H1 (cell line): ENCODE data around the gene VNN1. TPM values are rescaled to one million over a fixed set of nuclear protein-coding genes. Genes with fewer than 3 reads are reported as not detected.

ENCODE experiments used
- CTCF ChIA-PET: fragments of 300-600 bp; sonication (Branson Sonifier 250); formaldehyde crosslinking; loops from one replicate; lab custom pipeline; 2021; ENCODE audit not compliant: partially characterized antibody; lab: Charles Lee
- POLR2A ChIA-PET: fragments of 300-600 bp; sonication (Branson Sonifier 250); formaldehyde crosslinking; loops from one replicate; lab custom pipeline; 2021; ENCODE audit warnings: inconsistent platforms; ENCODE audit not compliant: partially characterized antibody; lab: Charles Lee
- DNase-seq, 2 experiments: peaks; one replicate each; pipeline versions ENCODE4 v3.0.0 to v3.0.0-alpha.2; 2010 to 2022; ENCODE audit warnings: low spot score in 2 of 2, low read depth in 1 of 2, mixed read lengths in 1 of 2
- FAIRE-seq: peaks from 2 replicates; lab custom pipeline; 2011; peaks lifted over from hg19 to GRCh38; lab: Jason Lieb, UNC
- H2AFZ ChIP-seq: 2 replicates; pipeline ENCODE4 v1.8.1; 2012; ENCODE audit warnings: low read length, inconsistent platforms
- H2AK5ac ChIP-seq: 2 replicates; pipeline ENCODE4 v1.6.1; 2013; ENCODE audit warnings: low read depth, low read length
- H2BK120ac ChIP-seq: replicated peaks from 2 replicates; pipeline ENCODE3; 2013; ENCODE audit warnings: low read depth, low read length, inconsistent platforms
- H2BK12ac ChIP-seq: 2 replicates; pipeline ENCODE4 v1.6.1; 2013; ENCODE audit warnings: low read depth, low read length
- H2BK15ac ChIP-seq: 2 replicates; pipeline ENCODE4 v1.6.1; 2013; ENCODE audit warnings: low read length
- H2BK20ac ChIP-seq: 2 replicates; pipeline ENCODE4 v1.6.1; 2013; ENCODE audit warnings: low read length
- H2BK5ac ChIP-seq: 2 replicates; pipeline ENCODE4 v1.6.1; 2013; ENCODE audit warnings: low read depth, low read length
- H3K14ac ChIP-seq: 2 replicates; pipeline ENCODE4 v1.6.1; 2013; ENCODE audit warnings: inconsistent platforms; ENCODE audit not compliant: insufficient read length
- H3K18ac ChIP-seq: 2 replicates; pipeline ENCODE4 v1.6.1; 2013; ENCODE audit warnings: low read length; ENCODE audit errors: extremely low read depth
- H3K23ac ChIP-seq: 2 replicates; pipeline ENCODE4 v1.6.1; 2013; ENCODE audit warnings: inconsistent platforms; ENCODE audit not compliant: insufficient read length
- H3K23me2 ChIP-seq: 2 replicates; pipeline ENCODE4 v1.6.1; 2013; ENCODE audit warnings: low read depth, low read length
- H3K27ac ChIP-seq: 2 replicates; pipeline ENCODE4 v1.6.1; 2011; ENCODE audit warnings: low read depth, low read length, inconsistent platforms
- H3K27me3 ChIP-seq, 4 experiments: replicated peaks in 1 of 4; 1 replicate in 1 of 4; 2 replicates in 3 of 4; pipeline versions ENCODE4 v1.6.1 to v1.8.1; 2011 to 2013; ENCODE audit warnings: low read length in 3 of 4, mild to moderate bottlenecking in 3 of 4, inconsistent platforms in 2 of 4, mixed read lengths in 2 of 4, moderate library complexity in 1 of 4; ENCODE audit not compliant: control insufficient read depth in 3 of 4, insufficient read depth in 3 of 4; ENCODE audit errors: extremely low read depth in 1 of 4
- H3K36me3 ChIP-seq, 4 experiments: 2 replicates each; pipeline versions ENCODE4 v1.6.1 to v1.8.1; 2011 to 2013; ENCODE audit warnings: mild to moderate bottlenecking in 4 of 4, low read length in 3 of 4, moderate library complexity in 2 of 4, control low read depth in 1 of 4, inconsistent platforms in 1 of 4; ENCODE audit not compliant: insufficient read depth in 4 of 4, control insufficient read depth in 2 of 4
- H3K4ac ChIP-seq: replicated peaks from 2 replicates; pipeline ENCODE3; 2013; ENCODE audit warnings: low read length, low read depth, mixed read lengths, inconsistent platforms; ENCODE audit not compliant: insufficient read length
- H3K4me1 ChIP-seq, 4 experiments: replicated peaks in 1 of 4; 1 replicate in 1 of 4; 2 replicates in 3 of 4; pipeline versions ENCODE4 v1.6.1 to v1.8.1; 2011 to 2013; ENCODE audit warnings: low read length in 3 of 4, inconsistent platforms in 2 of 4, mixed read lengths in 1 of 4; ENCODE audit not compliant: insufficient read depth in 4 of 4, control insufficient read depth in 3 of 4
- H3K4me2 ChIP-seq, 2 experiments: 2 replicates each; pipeline versions ENCODE4 v1.6.1 to v1.8.1; 2011 to 2013; ENCODE audit warnings: low read depth in 2 of 2, low read length in 2 of 2, control low read depth in 1 of 2, inconsistent platforms in 1 of 2, mild to moderate bottlenecking in 1 of 2; ENCODE audit not compliant: insufficient read depth in 1 of 2
- H3K4me3 ChIP-seq, 4 experiments: fragments of 200-600, 300-600 bp in 1 of 4; sonication (generic), shearing (Covaris generic), sonication (Bioruptor Twin) in 1 of 4; 2 replicates each; pipeline versions ENCODE4 v1.5.1 to v1.8.1; 2011 to 2016; ENCODE audit warnings: low read length in 4 of 4, low read depth in 3 of 4, control low read depth in 2 of 4, inconsistent platforms in 2 of 4, mild to moderate bottlenecking in 2 of 4, mixed read lengths in 1 of 4, moderate library complexity in 1 of 4; ENCODE audit not compliant: insufficient read depth in 2 of 4; ENCODE audit errors: extremely low read depth in 1 of 4
- H3K56ac ChIP-seq: replicated peaks from 2 replicates; pipeline ENCODE3; 2013; ENCODE audit warnings: low read depth, mild to moderate bottlenecking, mixed read lengths, low read length, inconsistent platforms; ENCODE audit not compliant: insufficient read length
- H3K79me1 ChIP-seq: 2 replicates; pipeline ENCODE4 v1.6.1; 2013; ENCODE audit warnings: low read depth, low read length, control low read depth
- H3K79me2 ChIP-seq, 2 experiments: 2 replicates each; pipeline versions ENCODE4 v1.6.1 to v1.8.1; 2012 to 2013; ENCODE audit warnings: low read length in 2 of 2, mild to moderate bottlenecking in 2 of 2, inconsistent platforms in 1 of 2; ENCODE audit not compliant: insufficient read depth in 2 of 2, control insufficient read depth in 1 of 2
- H3K9ac ChIP-seq, 4 experiments: replicated peaks in 1 of 4; 1 replicate in 1 of 4; 2 replicates in 3 of 4; pipeline versions ENCODE4 v1.6.1 to v1.8.1; 2011 to 2013; ENCODE audit warnings: low read depth in 3 of 4, low read length in 3 of 4, control low read depth in 2 of 4, mild to moderate bottlenecking in 2 of 4, moderate library complexity in 2 of 4, inconsistent platforms in 1 of 4; ENCODE audit errors: extremely low read depth in 1 of 4
- H3K9me3 ChIP-seq, 2 experiments: 2 replicates each; pipeline versions ENCODE4 v1.6.1 to v1.8.1; 2012 to 2013; ENCODE audit warnings: mild to moderate bottlenecking in 2 of 2, moderate library complexity in 2 of 2, control low read depth in 1 of 2, inconsistent platforms in 1 of 2, low read depth in 1 of 2, low read length in 1 of 2, mixed read lengths in 1 of 2; ENCODE audit not compliant: insufficient read depth in 2 of 2
- H4K20me1 ChIP-seq, 2 experiments: replicated peaks in 1 of 2; 2 replicates each; pipeline versions ENCODE3 to v1.8.1; 2011 to 2013; ENCODE audit warnings: inconsistent platforms in 2 of 2, low read length in 2 of 2, mild to moderate bottlenecking in 1 of 2; ENCODE audit not compliant: insufficient read depth in 2 of 2, control insufficient read depth in 1 of 2
- H4K5ac ChIP-seq: 2 replicates; pipeline ENCODE4 v1.6.1; 2013; ENCODE audit warnings: low read length, low read depth, mixed read lengths, inconsistent platforms; ENCODE audit not compliant: insufficient read length
- H4K8ac ChIP-seq: 2 replicates; pipeline ENCODE4 v1.8.0; 2013; ENCODE audit warnings: mild to moderate bottlenecking, moderate library complexity, low read length, inconsistent platforms; ENCODE audit not compliant: insufficient read depth; ENCODE audit errors: extremely low read depth
- H4K91ac ChIP-seq: replicated peaks from 2 replicates; pipeline ENCODE3; 2013; ENCODE audit warnings: low read length, mixed read lengths, inconsistent platforms; ENCODE audit not compliant: insufficient read length
- ASH2L ChIP-seq: fragments of 200-600, 300-600 bp; sonication (generic); IDR thresholded peaks from one replicate; pipeline ENCODE4 v1.7.1; 2017; ENCODE audit warnings: low read length
- CHD1 ChIP-seq: IDR thresholded peaks from 2 replicates; pipeline ENCODE4 v1.6.1; 2012; ENCODE audit warnings: low read depth, low read length, improper control_type of control experiment
- CTBP2 ChIP-seq: IDR thresholded peaks from 2 replicates; pipeline ENCODE4 v1.7.0; 2011; ENCODE audit warnings: borderline replicate concordance, mild to moderate bottlenecking, moderate library complexity, mixed read lengths, low read length; ENCODE audit not compliant: insufficient read depth, insufficient read length
- E2F6 ChIP-seq: IDR thresholded peaks from 2 replicates; pipeline ENCODE4 v1.6.1; 2012; ENCODE audit warnings: inconsistent platforms
- EP300 ChIP-seq, 2 experiments: IDR thresholded peaks; 1 replicate in 1 of 2; 2 replicates in 1 of 2; pipeline ENCODE4 v1.6.1; 2011 to 2012; ENCODE audit warnings: low read depth in 2 of 2, low read length in 2 of 2, mild to moderate bottlenecking in 2 of 2, borderline replicate concordance in 1 of 2, inconsistent platforms in 1 of 2, moderate library complexity in 1 of 2
- KDM1A ChIP-seq: fragments of 200-600, 300-600 bp; sonication (generic); IDR thresholded peaks from 2 replicates; pipeline ENCODE4 v1.7.1; 2016; ENCODE audit warnings: mild to moderate bottlenecking, low read length, borderline replicate concordance
- POLR2AphosphoS5 ChIP-seq: IDR thresholded peaks from 2 replicates; pipeline ENCODE4 v1.6.1; 2011; ENCODE audit warnings: low read depth, low read length
- POU5F1 ChIP-seq: IDR thresholded peaks from 2 replicates; pipeline ENCODE4 v1.6.1; 2011; ENCODE audit warnings: low read depth, mild to moderate bottlenecking, low read length, moderate library complexity
- SIRT6 ChIP-seq: IDR thresholded peaks from one replicate; pipeline ENCODE4 v1.7.1; 2012; ENCODE audit warnings: low read length, inconsistent platforms
- SIX5 ChIP-seq: IDR thresholded peaks from 2 replicates; pipeline ENCODE4 v1.6.1; 2011; ENCODE audit warnings: mild to moderate bottlenecking, low read depth, low read length
- TCF12 ChIP-seq: IDR thresholded peaks from 2 replicates; pipeline ENCODE4 v1.6.1; 2011; ENCODE audit warnings: low read depth, mild to moderate bottlenecking, low read length
- WGBS, 2 experiments: shearing (Covaris generic) in 1 of 2; methylation state at CpG; one replicate each; pipeline versions ENCODE4 v1.1.6 to v1.1.7; 2013 to 2015; ENCODE audit warnings: low lambda C conversion rate in 2 of 2, mixed read lengths in 2 of 2, inconsistent platforms in 1 of 2, low coverage in 1 of 2, missing lambda C conversion rate in 1 of 2; ENCODE audit not compliant: insufficient replicate concordance in 2 of 2, insufficient coverage in 1 of 2, insufficient read length in 1 of 2; ENCODE audit errors: extremely low coverage in 1 of 2, missing lambda C conversion rate in 1 of 2; 5-methylcytosine and 5-hydroxymethylcytosine counted together
- polyA plus RNA-seq, 7 experiments: library from polyadenylated mRNA; depleted of rRNA in 3 of 7; stranded (reverse) in 5 of 7; unstranded in 2 of 7; fragments of >200 nt in 5 of 7; fragments of 200-250 nt in 2 of 7; gene quantifications; 1 replicate in 5 of 7; 2 replicates in 1 of 7; 4 replicates in 1 of 7; pipeline versions ENCODE4 v1.2.1 to v1.2.3, GENCODE V29; 2011 to 2013; ENCODE audit warnings: missing spikeins in 2 of 7, mixed read lengths in 2 of 7
- total RNA-seq: library from RNA; stranded (reverse); fragmentation: NEBNext Ultra II Directional; extraction: Animal tissue kit (Norgen Biotek cat#: 25700); gene quantifications from 2 replicates; pipeline ENCODE4 v1.2.1, GENCODE V29; 2021
- TF ChIP-seq, protein P1 (sequence below), 3 experiments: IDR thresholded peaks; 1 replicate in 2 of 3; 2 replicates in 1 of 3; pipeline versions ENCODE4 v1.5.1 to v1.6.1; 2011; ENCODE audit warnings: low read length in 3 of 3, mild to moderate bottlenecking in 3 of 3, inconsistent platforms in 2 of 3, low read depth in 1 of 3, moderate library complexity in 1 of 3; ENCODE audit not compliant: insufficient read depth in 1 of 3; ENCODE audit errors: control extremely low read depth in 1 of 3

VNN1 gene
- total and polyA plus RNA-seq, 2 of the 8 experiments (the other 6 are each of a cell fraction or from before 2014, with no cell fraction given) = not detected

GRCh38 chr6:132643547-132643946, 70.3 kb downstream of the VNN1 start:
- Histone ChIP-seq H2BK120ac (no peak overlapping the region), H4K8ac (no peak overlapping the region), H2BK12ac (no peak overlapping the region), H3K27ac (no peak overlapping the region), H3K23me2 (no peaks in the 10 kb centered on the region), H4K5ac (no peak overlapping the region), H3K4me3 (no peak overlapping the region), H3K79me2 (no peaks in the 10 kb centered on the region), H3K18ac (no peak overlapping the region), H4K20me1 (no peaks in the 10 kb centered on the region), H4K91ac (no peak overlapping the region), H3K4ac (no peak overlapping the region), H3K79me1 (no peaks in the 10 kb centered on the region), H3K4me2 (no peak overlapping the region), H3K4me1 (no peaks in the 10 kb centered on the region), H3K14ac (no peak overlapping the region), H3K9ac (no peak overlapping the region), H2BK15ac (no peak overlapping the region), H2BK5ac (no peak overlapping the region), H2AK5ac (no peak overlapping the region), H3K27me3 (no peaks in the 10 kb centered on the region), H2AFZ (no peak overlapping the region), H3K56ac (no peak overlapping the region), H3K36me3 (no peaks in the 10 kb centered on the region), H3K23ac (no peak overlapping the region), H3K9me3 (no peaks in the 10 kb centered on the region), H2BK20ac (no peak overlapping the region)
- CTCF ChIA-PET = interaction anchor here (1.5 kb wide), 1 partner anchor 72 kb away, joined by 3 read pairs; no protein-coding TSS in a partner anchor
- 83% methylated on average over 3 of the region's 3 CpGs; no CpG with 5 or more reads in 1 of the 2 experiments for WGBS, 2 experiments
- no peak for DNase-seq
- POLR2A ChIA-PET = no interaction called here
- TF ChIP-seq SIX5 (no peak), TCF12 (no peak), E2F6 (no peak), POLR2AphosphoS5 (no peak), POU5F1 (no peak), ASH2L (no peak), EP300 (IDR thresholded peaks at IDR 0.05; ENCODE audit: borderline replicate concordance in 1 of 2, low read depth in 2 of 2, low read length in 2 of 2) (no peak), KDM1A (no peak), SIRT6 (no peak), CTBP2 (no peak), CHD1 (no peak)
- TF ChIP-seq, protein P1, sequence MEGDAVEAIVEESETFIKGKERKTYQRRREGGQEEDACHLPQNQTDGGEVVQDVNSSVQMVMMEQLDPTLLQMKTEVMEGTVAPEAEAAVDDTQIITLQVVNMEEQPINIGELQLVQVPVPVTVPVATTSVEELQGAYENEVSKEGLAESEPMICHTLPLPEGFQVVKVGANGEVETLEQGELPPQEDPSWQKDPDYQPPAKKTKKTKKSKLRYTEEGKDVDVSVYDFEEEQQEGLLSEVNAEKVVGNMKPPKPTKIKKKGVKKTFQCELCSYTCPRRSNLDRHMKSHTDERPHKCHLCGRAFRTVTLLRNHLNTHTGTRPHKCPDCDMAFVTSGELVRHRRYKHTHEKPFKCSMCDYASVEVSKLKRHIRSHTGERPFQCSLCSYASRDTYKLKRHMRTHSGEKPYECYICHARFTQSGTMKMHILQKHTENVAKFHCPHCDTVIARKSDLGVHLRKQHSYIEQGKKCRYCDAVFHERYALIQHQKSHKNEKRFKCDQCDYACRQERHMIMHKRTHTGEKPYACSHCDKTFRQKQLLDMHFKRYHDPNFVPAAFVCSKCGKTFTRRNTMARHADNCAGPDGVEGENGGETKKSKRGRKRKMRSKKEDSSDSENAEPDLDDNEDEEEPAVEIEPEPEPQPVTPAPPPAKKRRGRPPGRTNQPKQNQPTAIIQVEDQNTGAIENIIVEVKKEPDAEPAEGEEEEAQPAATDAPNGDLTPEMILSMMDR (IDR thresholded peaks at IDR 0.05; ENCODE audit: control extremely low read depth in 1 of 3, insufficient read depth in 1 of 3, low read depth in 1 of 3, low read length in 3 of 3) = no peak
- FAIRE-seq = no peak
